GM19043 (cell line): Measurements from ENCODE around the gene APMAP.

ENCODE experiments used
- ATAC-seq: cut with Tn5 transposase; IDR thresholded peaks from one replicate; pipeline ENCODE4 v1.9.1; 2021; ENCODE audit warnings: low read depth; ENCODE audit not compliant: unreplicated experiment

APMAP gene

GRCh38 chr20:24970754-24971153 is 21.8 kb downstream of the APMAP start:
- no peak for ATAC-seq

- no peak for ATAC-seq
Observed at GRCh38 chr20:24970030-24970553, 22.5 kb downstream of the APMAP start.

- ATAC-seq = no peak
Observed at GRCh38 chr20:24969186-24970029, 23.1 kb downstream of the APMAP start.

GRCh38 chr20:24968278-24968800 is 24.2 kb downstream of the APMAP start:
- ATAC-seq = no peak

- no peak for ATAC-seq
Observed at GRCh38 chr20:24966317-24967012, 26.1 kb downstream of the APMAP start.

GRCh38 chr20:24965065-24965919 is 27.3 kb downstream of the APMAP start:
- ATAC-seq = no peak

- no peak for ATAC-seq
Observed at GRCh38 chr20:24964506-24964840, 28.1 kb downstream of the APMAP start.

GRCh38 chr20:24963672-24964505 is 28.7 kb downstream of the APMAP start:
- ATAC-seq = no peak

- ATAC-seq = no peak
Observed at GRCh38 chr20:24962510-24962909, 30.0 kb downstream of the APMAP start.

GRCh38 chr20:24962182-24962492 is 30.4 kb downstream of the APMAP start:
- ATAC-seq = no peak

GRCh38 chr20:24961384-24962181 is 31.0 kb downstream of the APMAP start:
- ATAC-seq = no peak

GRCh38 chr20:24960861-24961260 is 31.7 kb downstream of the APMAP start:
- no peak for ATAC-seq

- no peak for ATAC-seq
Observed at GRCh38 chr20:24960302-24960801, 32.2 kb downstream of the APMAP start.

- ATAC-seq = no peak
Observed at GRCh38 chr20:24959591-24960301, 32.8 kb downstream of the APMAP start.

GRCh38 chr20:24958506-24959385 is 33.8 kb downstream of the APMAP start:
- no peak for ATAC-seq

- ATAC-seq = no peak
Observed at GRCh38 chr20:24957326-24958016, 35.1 kb downstream of the APMAP start.
